ENCODE results near the gene DENND6A. TPM values are rescaled to one million over a fixed set of nuclear protein-coding genes. Genes with fewer than 3 reads are reported as not detected.

The DENND6A gene
- 5.9 to 9.0 TPM (median 8.2 TPM) in 5 replicates for total RNA-seq (2022; extraction: Qiagen RNA extraction; ENCODE audit: low read depth)

DNA sequence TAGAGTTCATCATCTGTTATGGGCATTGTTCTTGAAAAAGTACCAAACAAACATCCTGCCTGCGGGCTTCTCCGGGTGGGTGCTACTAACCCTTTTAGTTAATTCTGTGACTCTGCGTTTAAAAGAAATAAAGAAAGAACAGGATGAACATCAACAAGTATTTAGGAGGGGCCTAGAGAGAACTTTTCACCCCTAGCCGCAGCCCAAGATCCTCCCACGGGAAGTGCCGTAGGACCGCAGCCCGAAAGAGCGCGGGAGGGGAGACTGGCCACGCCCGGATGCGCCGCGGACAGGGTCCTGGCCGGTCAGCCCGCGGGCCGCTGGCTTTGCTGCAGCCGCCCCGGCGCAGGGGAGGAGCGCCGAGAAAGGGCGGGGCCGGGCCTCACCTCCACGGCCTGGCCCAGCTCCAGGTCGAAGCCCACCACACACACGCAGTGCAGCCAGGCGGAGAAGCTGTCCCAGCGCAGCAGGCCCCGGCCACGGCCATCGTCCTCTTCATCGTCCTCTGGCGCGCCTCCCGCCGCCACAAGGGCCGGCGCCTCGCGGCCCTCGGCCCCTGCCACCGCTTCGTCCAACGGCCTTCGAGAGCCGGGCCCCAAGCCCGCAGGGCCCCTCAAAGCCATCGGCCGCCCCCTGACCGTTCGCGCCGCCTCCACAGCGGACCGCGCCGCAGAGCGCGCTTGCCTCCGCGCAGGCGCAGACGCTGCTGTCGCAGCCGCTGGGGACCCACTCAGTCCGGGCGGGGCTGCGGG lies at the start of gene DENND6A:
Gene DENND6A (minus strand): TSS at position 682 of the 752 bp plus-strand sequence. CDS start 59 bp downstream, at position 623.

GRCh38 chr3:57597127-57597923 lies 95.6 kb downstream of the DENND6A start, which contains the start of gene ARF4:
TSS of gene ARF4 (minus strand) at chr3:57597344. CDS start at chr3:57597140, 204 bp downstream.

Other genes with a start within 250 kb of the DENND6A start
- gene DNAH12, start 148.7 kb downstream of the DENND6A start, total RNA-seq (2022; extraction: Qiagen RNA extraction; ENCODE audit: low read depth) = 0.07 to 0.12 TPM (median 0.09 TPM) in 4 of 5 replicates, not detected in the other
- 15.4 to 17.7 TPM (median 17.1 TPM) in 5 replicates for gene PDE12, start 136.8 kb downstream of the DENND6A start, total RNA-seq (2022; extraction: Qiagen RNA extraction; ENCODE audit: low read depth)
- gene ARF4, start 95.7 kb downstream of the DENND6A start, total RNA-seq (2022; extraction: Qiagen RNA extraction; ENCODE audit: low read depth) = 174 to 198 TPM (median 181 TPM) in 5 replicates
- gene SLMAP, start 63.2 kb upstream of the DENND6A start, total RNA-seq (2022; extraction: Qiagen RNA extraction; ENCODE audit: low read depth) = 19.7 to 29.5 TPM (median 26.2 TPM) in 5 replicates

Data from A549 treated with DMSO at 1 μM for 4 hours (cell line).